ENCODE results near the gene BCAR1.

DNA sequence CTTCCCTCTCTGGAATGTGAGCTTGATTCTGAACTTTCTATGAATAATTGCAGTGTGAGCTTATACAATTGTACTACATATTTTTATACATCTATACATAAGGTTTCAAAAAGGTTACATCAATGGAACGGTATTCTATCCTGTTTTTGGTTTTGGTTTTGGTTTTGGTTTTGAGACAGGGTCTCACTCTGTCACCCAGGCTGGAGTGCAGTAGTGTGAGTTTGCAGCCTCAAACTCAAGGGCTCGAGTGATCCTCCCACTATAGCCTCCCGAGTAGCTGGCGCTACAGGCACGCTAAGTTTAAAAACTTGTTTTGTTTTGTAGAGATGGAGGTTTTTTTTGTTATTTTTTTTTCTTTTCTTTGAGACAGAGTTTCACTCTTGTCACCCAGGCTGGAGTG, 31.6 kb downstream of the BCAR1 start:
- TF ChIP-seq, protein P1, sequence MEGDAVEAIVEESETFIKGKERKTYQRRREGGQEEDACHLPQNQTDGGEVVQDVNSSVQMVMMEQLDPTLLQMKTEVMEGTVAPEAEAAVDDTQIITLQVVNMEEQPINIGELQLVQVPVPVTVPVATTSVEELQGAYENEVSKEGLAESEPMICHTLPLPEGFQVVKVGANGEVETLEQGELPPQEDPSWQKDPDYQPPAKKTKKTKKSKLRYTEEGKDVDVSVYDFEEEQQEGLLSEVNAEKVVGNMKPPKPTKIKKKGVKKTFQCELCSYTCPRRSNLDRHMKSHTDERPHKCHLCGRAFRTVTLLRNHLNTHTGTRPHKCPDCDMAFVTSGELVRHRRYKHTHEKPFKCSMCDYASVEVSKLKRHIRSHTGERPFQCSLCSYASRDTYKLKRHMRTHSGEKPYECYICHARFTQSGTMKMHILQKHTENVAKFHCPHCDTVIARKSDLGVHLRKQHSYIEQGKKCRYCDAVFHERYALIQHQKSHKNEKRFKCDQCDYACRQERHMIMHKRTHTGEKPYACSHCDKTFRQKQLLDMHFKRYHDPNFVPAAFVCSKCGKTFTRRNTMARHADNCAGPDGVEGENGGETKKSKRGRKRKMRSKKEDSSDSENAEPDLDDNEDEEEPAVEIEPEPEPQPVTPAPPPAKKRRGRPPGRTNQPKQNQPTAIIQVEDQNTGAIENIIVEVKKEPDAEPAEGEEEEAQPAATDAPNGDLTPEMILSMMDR (conservative IDR thresholded peaks at IDR 0.05; ENCODE audit: low read depth in 2 of 2): no peak
- TF ChIP-seq NANOG (IDR thresholded peaks at IDR 0.05; ENCODE audit: borderline replicate concordance): no peak
